ENCODE data around the gene EML4. TPM values are rescaled to one million over a fixed set of nuclear protein-coding genes. Genes with fewer than 3 reads are reported as not detected.

The EML4 gene
- total RNA-seq, 1 donor from 2014 or later: 109 TPM

- TF ChIP-seq CTCF (IDR thresholded peaks at IDR 0.05): no peak
- H3K4me1 ChIP-seq: no peaks in the 10 kb centered on the region
- H3K27ac ChIP-seq: no peak overlapping the region
- no peak for ATAC-seq
- H3K4me3 ChIP-seq: no peak overlapping the region
- H3K9me3 ChIP-seq: no peaks in the 10 kb centered on the region
- intact Hi-C loops (cut with DNase I): no loop called here
- peaks cover 64% of the 10 kb centered on the region for H3K36me3 ChIP-seq
- H3K27me3 ChIP-seq (ENCODE audit: low read depth): no peaks in the 10 kb centered on the region
- no peak for DNase-seq
These were observed 120.9 kb downstream of the EML4 start for GRCh38 chr2:42290005-42290404.

- DNase-seq (no peak), ATAC-seq (no peak)
- peaks cover 64% of the 10 kb centered on the region for H3K36me3 ChIP-seq
- H3K4me3 ChIP-seq: no peak overlapping the region
- intact Hi-C loops (cut with DNase I): no loop called here
- no peaks in the 10 kb centered on the region for H3K9me3 ChIP-seq
- TF ChIP-seq CTCF (IDR thresholded peaks at IDR 0.05): no peak
- no peak overlapping the region for H3K27ac ChIP-seq
- H3K27me3 ChIP-seq (ENCODE audit: low read depth): no peaks in the 10 kb centered on the region
- no peaks in the 10 kb centered on the region for H3K4me1 ChIP-seq
These were observed 123.9 kb downstream of the EML4 start for GRCh38 chr2:42293019-42293418.

- peaks cover 71% of the 10 kb centered on the region for H3K36me3 ChIP-seq
- TF ChIP-seq CTCF (IDR thresholded peaks at IDR 0.05): no peak
These were observed 127.1 kb downstream of the EML4 start for GRCh38 chr2:42296226-42296625.

GRCh38 chr2:42297322-42297936 is 128.3 kb downstream of the EML4 start:
- DNase-seq (no peak), ATAC-seq (no peak)
- no peaks in the 10 kb centered on the region for H3K27me3 ChIP-seq (ENCODE audit: low read depth)
- TF ChIP-seq CTCF (IDR thresholded peaks at IDR 0.05): no peak
- intact Hi-C loops (cut with DNase I): no loop called here
- H3K36me3 ChIP-seq: peaks cover 83% of the 10 kb centered on the region
- no peak overlapping the region for H3K4me3 ChIP-seq
- H3K9me3 ChIP-seq: no peaks in the 10 kb centered on the region
- H3K27ac ChIP-seq: no peak overlapping the region
- H3K4me1 ChIP-seq: no peaks in the 10 kb centered on the region

More at GRCh38 chr2:42296226-42296625, 127.1 kb downstream of the EML4 start:
- no peaks in the 10 kb centered on the region for H3K4me1 ChIP-seq
- DNase-seq (no peak), ATAC-seq (no peak)
- H3K9me3 ChIP-seq: no peaks in the 10 kb centered on the region
- no peaks in the 10 kb centered on the region for H3K27me3 ChIP-seq (ENCODE audit: low read depth)
- intact Hi-C loops (cut with DNase I): no loop called here
- no peak overlapping the region for H3K27ac ChIP-seq
- H3K4me3 ChIP-seq: no peak overlapping the region

GRCh38 chr2:42298132-42298531 is 129.0 kb downstream of the EML4 start:
- no peaks in the 10 kb centered on the region for H3K27me3 ChIP-seq (ENCODE audit: low read depth)
- no peak overlapping the region for H3K27ac ChIP-seq
- DNase-seq: no peak
- H3K36me3 ChIP-seq: peaks cover 87% of the 10 kb centered on the region
- no peak for TF ChIP-seq CTCF (IDR thresholded peaks at IDR 0.05)
- no peak overlapping the region for H3K4me3 ChIP-seq
- H3K4me1 ChIP-seq: no peaks in the 10 kb centered on the region
- no peak for ATAC-seq
- H3K9me3 ChIP-seq: no peaks in the 10 kb centered on the region
- intact Hi-C loops (cut with DNase I): no loop called here
